Glutamatergic neuron (in vitro differentiated cells): ENCODE results near the gene OPN1MW. TPM values are rescaled to one million over a fixed set of nuclear protein-coding genes. Genes with fewer than 3 reads are reported as not detected.
"Not testable (repeated sequence)": the region's sequence is repeated elsewhere in the genome, so short reads cannot be mapped to it uniquely, and the experiment has no call there.

Experiments
- DNase-seq: peaks from one replicate; pipeline ENCODE4 v3.0.0; 2022
- H3K27ac Mint-ChIP-seq: one replicate; pipeline ENCODE4 v1.8.0; 2020; ENCODE audit warnings: mild to moderate bottlenecking, mixed read lengths, inconsistent platforms; ENCODE audit not compliant: unreplicated experiment
- H3K27me3 Mint-ChIP-seq: one replicate; pipeline ENCODE4 v1.8.0; 2020; ENCODE audit warnings: mild to moderate bottlenecking, moderate library complexity, mixed read lengths, inconsistent platforms; ENCODE audit not compliant: unreplicated experiment
- H3K36me3 Mint-ChIP-seq: one replicate; pipeline ENCODE4 v1.8.0; 2020; ENCODE audit warnings: mild to moderate bottlenecking, mixed read lengths, inconsistent platforms; ENCODE audit not compliant: unreplicated experiment
- H3K4me1 Mint-ChIP-seq: one replicate; pipeline ENCODE4 v1.8.0; 2020; ENCODE audit warnings: mild to moderate bottlenecking, low read depth, mixed read lengths, inconsistent platforms; ENCODE audit not compliant: unreplicated experiment
- H3K4me3 Mint-ChIP-seq: one replicate; pipeline ENCODE4 v1.8.0; 2020; ENCODE audit warnings: mild to moderate bottlenecking, mixed read lengths, inconsistent platforms; ENCODE audit not compliant: unreplicated experiment
- H3K9me3 Mint-ChIP-seq: one replicate; pipeline ENCODE4 v1.8.0; 2020; ENCODE audit warnings: mild to moderate bottlenecking, moderate library complexity, mixed read lengths, inconsistent platforms; ENCODE audit not compliant: unreplicated experiment
- total RNA-seq: library from RNA; stranded (reverse); fragmentation: NEBNext Ultra II Directional; extraction: Animal tissue kit (Norgen Biotek cat#: 25700); gene quantifications from one replicate; pipeline ENCODE4 v1.2.1, GENCODE V29; 2021; ENCODE audit not compliant: unreplicated experiment

The OPN1MW gene
- total RNA-seq, 1 donor from 2014 or later, result 1.2 TPM

DNA sequence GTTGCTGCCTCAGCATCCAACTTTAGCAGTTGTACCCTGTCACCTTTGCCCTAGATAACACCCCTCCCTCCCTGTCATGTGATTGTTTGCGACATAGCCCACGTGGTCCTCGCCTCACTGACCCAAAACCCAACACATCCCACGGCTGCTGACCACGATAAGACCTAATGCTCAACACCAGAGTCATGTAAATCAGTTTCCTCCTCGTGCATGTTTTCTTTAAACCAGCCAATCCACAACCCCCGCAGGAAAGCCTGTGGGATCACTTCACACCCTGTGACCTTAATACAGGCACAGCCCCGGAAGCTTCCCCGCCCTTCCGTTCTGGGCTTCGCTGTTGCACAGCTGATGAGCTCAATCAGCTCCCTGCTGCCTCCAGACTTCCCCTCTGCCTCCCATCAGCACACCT is 9.9 kb upstream of the OPN1MW start:
- H3K4me1 Mint-ChIP-seq, H3K9me3 Mint-ChIP-seq, H3K27me3 Mint-ChIP-seq, H3K4me3 Mint-ChIP-seq, H3K27ac Mint-ChIP-seq, DNase-seq, H3K36me3 Mint-ChIP-seq: not testable (repeated sequence)

DNA sequence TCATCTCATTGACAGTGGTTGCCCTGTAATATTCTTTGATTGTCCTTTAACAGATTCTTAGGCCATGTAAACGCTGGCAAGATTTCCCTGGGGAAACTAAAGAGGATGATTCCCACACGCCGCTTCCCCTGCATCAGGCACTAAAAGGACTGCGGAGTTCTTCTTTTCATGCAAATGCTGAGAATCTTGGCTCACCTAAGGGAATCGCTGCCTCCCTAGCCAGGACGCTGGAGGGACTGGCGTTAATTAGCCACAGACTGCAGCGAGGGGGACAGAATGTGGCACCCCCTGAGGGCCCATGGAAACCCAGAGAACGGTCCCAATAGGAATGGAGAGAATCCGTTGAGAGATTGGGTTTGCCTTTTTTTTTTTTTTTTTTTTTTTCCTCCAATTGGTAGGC is 8.0 kb upstream of the OPN1MW start:
- H3K4me3 Mint-ChIP-seq, DNase-seq, H3K9me3 Mint-ChIP-seq, H3K27me3 Mint-ChIP-seq, H3K27ac Mint-ChIP-seq, H3K4me1 Mint-ChIP-seq, H3K36me3 Mint-ChIP-seq: not testable (repeated sequence)

DNA sequence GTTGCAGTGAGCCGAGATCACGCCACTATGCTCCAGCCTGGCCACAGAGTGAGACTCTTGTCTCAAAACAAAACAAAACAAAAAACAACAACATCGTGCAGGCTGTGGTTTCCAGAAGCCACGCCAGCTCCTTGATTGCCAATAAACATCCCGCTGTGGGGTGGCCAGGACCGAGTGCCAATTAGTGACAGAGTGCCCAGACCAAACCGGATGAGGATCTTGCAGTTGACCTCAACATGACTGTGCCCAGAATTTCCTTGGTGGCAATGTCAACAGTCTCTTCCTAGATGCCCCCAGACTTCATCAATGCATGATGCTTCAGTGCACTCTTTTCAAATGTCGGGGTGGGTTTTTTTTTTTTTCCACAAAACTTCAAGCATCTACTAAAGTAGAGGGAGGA is 1.4 kb downstream of the OPN1MW start:
- H3K4me1 Mint-ChIP-seq, H3K36me3 Mint-ChIP-seq, DNase-seq, H3K27ac Mint-ChIP-seq, H3K27me3 Mint-ChIP-seq, H3K4me3 Mint-ChIP-seq, H3K9me3 Mint-ChIP-seq: not testable (repeated sequence)

DNA sequence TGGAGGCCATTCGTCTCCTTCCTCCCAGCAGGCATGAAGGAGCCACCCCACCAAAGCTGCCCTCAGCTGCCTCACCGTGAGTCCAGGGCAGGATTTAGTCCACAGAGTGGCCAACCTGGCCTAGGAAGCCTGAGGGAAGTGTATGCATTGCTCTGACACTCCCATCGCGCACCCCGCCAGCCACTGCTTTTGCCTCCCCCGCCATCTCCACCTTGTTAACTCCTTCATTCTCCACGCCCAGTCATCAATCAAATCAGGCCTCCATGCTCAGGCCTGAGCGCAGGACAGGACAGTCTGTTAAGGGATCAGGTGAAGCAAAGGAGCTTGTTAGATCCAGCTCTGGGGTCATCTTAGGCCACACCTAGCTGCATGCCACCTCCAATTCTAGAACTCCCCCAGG is 10.4 kb downstream of the OPN1MW start:
- H3K4me3 Mint-ChIP-seq, H3K27me3 Mint-ChIP-seq, H3K27ac Mint-ChIP-seq, H3K4me1 Mint-ChIP-seq, H3K9me3 Mint-ChIP-seq, DNase-seq, H3K36me3 Mint-ChIP-seq: not testable (repeated sequence)

DNA sequence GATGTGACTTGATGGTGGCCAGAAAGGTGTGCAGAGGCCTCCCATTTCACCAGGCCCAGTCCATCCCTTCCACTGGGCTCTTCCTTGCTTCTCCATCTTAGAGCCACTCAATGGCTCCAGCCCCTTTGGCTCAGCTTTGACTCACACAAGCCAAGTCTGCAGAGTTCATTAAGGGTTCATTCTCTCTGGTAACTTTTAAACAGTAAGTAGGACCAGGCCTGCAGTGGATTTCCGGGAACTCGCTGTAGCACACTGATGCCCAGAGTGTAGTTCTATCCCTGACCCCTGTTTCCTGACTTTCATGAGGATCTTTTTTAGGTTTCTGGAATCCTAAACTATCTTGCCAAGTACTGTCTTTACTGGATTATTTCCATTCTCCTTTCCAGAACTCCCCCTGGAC is 11.9 kb downstream of the OPN1MW start:
- H3K27ac Mint-ChIP-seq, H3K27me3 Mint-ChIP-seq, H3K36me3 Mint-ChIP-seq, DNase-seq, H3K4me3 Mint-ChIP-seq, H3K9me3 Mint-ChIP-seq, H3K4me1 Mint-ChIP-seq: not testable (repeated sequence)

DNA sequence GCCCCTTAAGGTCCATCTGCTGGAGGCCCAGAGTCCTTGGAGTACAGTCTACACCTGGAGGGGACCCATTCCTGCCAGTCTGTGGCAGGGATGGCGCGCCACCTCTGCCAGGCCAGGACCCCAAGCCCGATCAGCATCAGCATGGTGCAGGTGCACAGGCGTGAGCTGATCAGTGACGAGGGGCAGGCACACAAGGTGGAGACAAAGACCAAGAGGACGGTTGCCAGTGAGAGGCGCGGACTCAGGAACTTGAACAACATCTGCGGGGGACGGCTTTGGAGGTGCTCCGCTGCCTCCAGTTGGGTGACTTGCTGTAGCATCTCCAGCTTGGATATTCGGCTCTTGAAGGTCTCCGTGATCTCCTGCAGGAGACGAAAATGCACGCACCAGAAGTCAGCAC is 14.1 kb downstream of the OPN1MW start:
- not testable (repeated sequence) for H3K36me3 Mint-ChIP-seq, H3K27me3 Mint-ChIP-seq, H3K4me3 Mint-ChIP-seq, H3K27ac Mint-ChIP-seq, H3K4me1 Mint-ChIP-seq, H3K9me3 Mint-ChIP-seq, DNase-seq

DNA sequence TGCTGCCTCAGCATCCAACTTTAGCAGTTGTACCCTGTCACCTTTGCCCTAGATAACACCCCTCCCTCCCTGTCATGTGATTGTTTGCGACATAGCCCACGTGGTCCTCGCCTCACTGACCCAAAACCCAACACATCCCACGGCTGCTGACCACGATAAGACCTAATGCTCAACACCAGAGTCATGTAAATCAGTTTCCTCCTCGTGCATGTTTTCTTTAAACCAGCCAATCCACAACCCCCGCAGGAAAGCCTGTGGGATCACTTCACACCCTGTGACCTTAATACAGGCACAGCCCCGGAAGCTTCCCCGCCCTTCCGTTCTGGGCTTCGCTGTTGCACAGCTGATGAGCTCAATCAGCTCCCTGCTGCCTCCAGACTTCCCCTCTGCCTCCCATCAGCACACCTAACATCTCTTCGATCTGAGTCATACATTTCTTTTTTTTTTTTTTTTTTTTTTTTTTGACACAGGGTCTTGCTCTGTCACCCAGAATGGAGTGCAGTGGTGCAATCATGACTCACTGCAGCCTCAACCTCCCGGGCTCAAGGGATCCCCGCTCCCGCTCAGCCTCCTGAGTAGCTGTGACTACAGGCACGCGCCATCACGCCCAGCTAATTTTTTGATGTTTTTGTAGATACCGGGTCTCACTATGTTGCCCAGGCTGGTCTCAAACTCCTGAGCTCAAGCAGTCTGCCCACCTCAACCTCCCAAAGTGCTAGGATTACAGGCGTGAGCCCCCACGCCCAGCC is 27.4 kb downstream of the OPN1MW start:
- not testable (repeated sequence) for H3K4me1 Mint-ChIP-seq, H3K36me3 Mint-ChIP-seq, H3K27ac Mint-ChIP-seq, DNase-seq, H3K9me3 Mint-ChIP-seq, H3K4me3 Mint-ChIP-seq, H3K27me3 Mint-ChIP-seq

DNA sequence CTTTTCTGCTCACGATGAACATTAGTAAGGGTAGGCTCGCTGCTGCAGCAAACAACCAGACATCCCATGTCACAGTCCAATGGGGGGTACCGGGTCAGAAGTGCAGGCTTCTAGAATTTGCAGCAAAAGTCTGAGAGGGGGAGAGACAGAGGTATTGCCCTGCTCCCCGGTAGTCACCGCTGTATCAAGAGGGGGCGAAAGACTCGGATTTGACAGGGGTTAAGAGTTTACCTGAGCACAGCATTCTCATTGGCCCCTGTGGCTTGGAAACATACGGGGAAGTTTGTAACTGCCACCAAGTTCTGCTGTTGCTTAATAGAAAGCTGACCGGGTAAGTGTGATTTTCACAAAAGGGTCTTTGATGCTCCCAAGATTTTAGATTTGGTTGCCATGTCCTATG is 28.7 kb downstream of the OPN1MW start:
- H3K36me3 Mint-ChIP-seq, H3K9me3 Mint-ChIP-seq, DNase-seq, H3K4me3 Mint-ChIP-seq, H3K27me3 Mint-ChIP-seq, H3K4me1 Mint-ChIP-seq, H3K27ac Mint-ChIP-seq: not testable (repeated sequence)

DNA sequence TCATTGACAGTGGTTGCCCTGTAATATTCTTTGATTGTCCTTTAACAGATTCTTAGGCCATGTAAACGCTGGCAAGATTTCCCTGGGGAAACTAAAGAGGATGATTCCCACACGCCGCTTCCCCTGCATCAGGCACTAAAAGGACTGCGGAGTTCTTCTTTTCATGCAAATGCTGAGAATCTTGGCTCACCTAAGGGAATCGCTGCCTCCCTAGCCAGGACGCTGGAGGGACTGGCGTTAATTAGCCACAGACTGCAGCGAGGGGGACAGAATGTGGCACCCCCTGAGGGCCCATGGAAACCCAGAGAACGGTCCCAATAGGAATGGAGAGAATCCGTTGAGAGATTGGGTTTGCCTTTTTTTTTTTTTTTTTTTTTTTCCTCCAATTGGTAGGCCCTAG is 29.1 kb downstream of the OPN1MW start:
- not testable (repeated sequence) for H3K27me3 Mint-ChIP-seq, H3K9me3 Mint-ChIP-seq, H3K4me3 Mint-ChIP-seq, H3K36me3 Mint-ChIP-seq, H3K4me1 Mint-ChIP-seq, H3K27ac Mint-ChIP-seq, DNase-seq

DNA sequence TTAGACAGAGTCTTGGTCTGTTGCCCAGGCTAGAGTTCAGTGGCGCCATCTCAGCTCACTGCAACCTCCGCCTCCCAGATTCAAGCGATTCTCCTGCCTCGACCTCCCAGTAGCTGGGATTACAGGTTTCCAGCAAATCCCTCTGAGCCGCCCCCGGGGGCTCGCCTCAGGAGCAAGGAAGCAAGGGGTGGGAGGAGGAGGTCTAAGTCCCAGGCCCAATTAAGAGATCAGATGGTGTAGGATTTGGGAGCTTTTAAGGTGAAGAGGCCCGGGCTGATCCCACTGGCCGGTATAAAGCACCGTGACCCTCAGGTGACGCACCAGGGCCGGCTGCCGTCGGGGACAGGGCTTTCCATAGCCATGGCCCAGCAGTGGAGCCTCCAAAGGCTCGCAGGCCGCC is 37.1 kb downstream of the OPN1MW start, which contains the start of gene OPN1MW2:
Gene OPN1MW2, plus strand, starts transcription at position 301 of the 400 bp plus-strand sequence. Its CDS starts 60 bp downstream, at position 361.
- not testable (repeated sequence) for H3K4me3 Mint-ChIP-seq, DNase-seq, H3K27me3 Mint-ChIP-seq, H3K27ac Mint-ChIP-seq, H3K36me3 Mint-ChIP-seq, H3K9me3 Mint-ChIP-seq, H3K4me1 Mint-ChIP-seq

DNA sequence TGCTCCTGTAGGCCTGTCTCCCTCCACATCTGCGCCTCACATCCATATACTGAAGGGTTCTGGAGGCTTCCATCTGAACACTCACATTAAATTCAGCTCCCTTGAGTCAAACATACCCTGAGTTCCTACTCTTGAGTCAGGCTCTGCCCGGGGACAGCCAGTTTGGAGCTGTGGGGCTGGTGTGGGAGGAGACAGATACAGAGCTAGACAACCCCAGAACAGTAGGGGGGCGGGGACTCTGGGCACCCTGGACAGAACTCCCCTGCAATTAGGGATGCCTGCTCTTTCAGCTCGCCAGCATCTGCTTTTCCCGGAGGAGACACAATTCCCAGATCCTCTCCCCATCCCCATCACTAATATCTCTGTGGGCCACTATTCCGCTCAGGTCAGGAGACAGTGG is 42.9 kb downstream of the OPN1MW start:
- not testable (repeated sequence) for H3K9me3 Mint-ChIP-seq, H3K4me3 Mint-ChIP-seq, H3K27ac Mint-ChIP-seq, H3K4me1 Mint-ChIP-seq, H3K36me3 Mint-ChIP-seq, DNase-seq, H3K27me3 Mint-ChIP-seq

DNA sequence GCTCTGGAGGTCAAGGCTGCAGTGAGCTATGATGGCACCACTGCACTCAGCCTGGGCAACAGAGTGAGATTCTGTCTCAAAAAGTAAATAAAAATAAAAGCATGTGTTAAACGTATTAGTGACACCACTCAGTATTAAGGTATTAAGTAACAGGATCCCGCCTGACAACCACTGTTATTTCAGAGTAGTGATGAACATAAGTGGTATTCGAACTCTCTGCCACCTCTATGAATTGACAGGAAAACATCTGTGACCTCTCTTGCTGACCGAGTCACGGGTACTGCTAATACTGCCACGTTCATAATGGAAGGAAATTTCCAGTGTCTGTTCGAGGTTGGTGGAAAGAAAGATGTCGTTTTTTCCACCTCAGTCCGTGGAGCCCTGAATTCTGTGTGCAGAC is 44.3 kb downstream of the OPN1MW start:
- H3K36me3 Mint-ChIP-seq, H3K27ac Mint-ChIP-seq, H3K9me3 Mint-ChIP-seq, DNase-seq, H3K4me1 Mint-ChIP-seq, H3K4me3 Mint-ChIP-seq, H3K27me3 Mint-ChIP-seq: not testable (repeated sequence)

DNA sequence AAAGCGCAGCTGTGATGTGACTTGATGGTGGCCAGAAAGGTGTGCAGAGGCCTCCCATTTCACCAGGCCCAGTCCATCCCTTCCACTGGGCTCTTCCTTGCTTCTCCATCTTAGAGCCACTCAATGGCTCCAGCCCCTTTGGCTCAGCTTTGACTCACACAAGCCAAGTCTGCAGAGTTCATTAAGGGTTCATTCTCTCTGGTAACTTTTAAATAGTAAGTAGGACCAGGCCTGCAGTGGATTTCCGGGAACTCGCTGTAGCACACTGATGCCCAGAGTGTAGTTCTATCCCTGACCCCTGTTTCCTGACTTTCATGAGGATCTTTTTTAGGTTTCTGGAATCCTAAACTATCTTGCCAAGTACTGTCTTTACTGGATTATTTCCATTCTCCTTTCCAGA is 49.0 kb downstream of the OPN1MW start:
- H3K4me3 Mint-ChIP-seq, DNase-seq, H3K27me3 Mint-ChIP-seq, H3K36me3 Mint-ChIP-seq, H3K4me1 Mint-ChIP-seq, H3K9me3 Mint-ChIP-seq, H3K27ac Mint-ChIP-seq: not testable (repeated sequence)
